GM12892 (cell line): ENCODE results near the gene GIPR.
"Not testable (repeated sequence)": the region's sequence is repeated elsewhere in the genome, so short reads cannot be mapped to it uniquely, and the experiment has no call there.

ENCODE experiments used
- DNase-seq: peaks from one replicate; pipeline ENCODE4 v3.0.0; 2011; ENCODE audit not compliant: insufficient read length
- FAIRE-seq: peaks from 2 replicates; lab custom pipeline; 2011; peaks lifted over from hg19 to GRCh38; lab: Jason Lieb, UNC
- POLR2A ChIP-seq: IDR thresholded peaks from 2 replicates; pipeline ENCODE4 v1.6.1; 2011; ENCODE audit warnings: low read depth, low read length, control low read depth
- POLR2AphosphoS5 ChIP-seq: IDR thresholded peaks from 2 replicates; pipeline ENCODE4 v1.6.1; 2011; ENCODE audit warnings: low read depth, low read length, control low read depth
- TAF1 ChIP-seq: IDR thresholded peaks from 2 replicates; pipeline ENCODE4 v1.6.1; 2011; ENCODE audit warnings: low read depth, mild to moderate bottlenecking, control low read depth, low read length, borderline replicate concordance

The GIPR gene

GRCh38 chr19:45677351-45678230, 9.6 kb downstream of the GIPR start:
- FAIRE-seq (peak; percentile 91), DNase-seq (peak; percentile 86)
- no peak for TF ChIP-seq POLR2A
- no peak for TF ChIP-seq POLR2AphosphoS5
- no peak for TF ChIP-seq TAF1

- FAIRE-seq: peak; percentile 93
- TF ChIP-seq TAF1 (no peak), POLR2A (no peak; the same call in 1 of the 2 replicates), POLR2AphosphoS5 (no peak)
- peak; percentile 85 for DNase-seq
Observed at GRCh38 chr19:45681391-45682015, 13.5 kb downstream of the GIPR start.

DNA sequence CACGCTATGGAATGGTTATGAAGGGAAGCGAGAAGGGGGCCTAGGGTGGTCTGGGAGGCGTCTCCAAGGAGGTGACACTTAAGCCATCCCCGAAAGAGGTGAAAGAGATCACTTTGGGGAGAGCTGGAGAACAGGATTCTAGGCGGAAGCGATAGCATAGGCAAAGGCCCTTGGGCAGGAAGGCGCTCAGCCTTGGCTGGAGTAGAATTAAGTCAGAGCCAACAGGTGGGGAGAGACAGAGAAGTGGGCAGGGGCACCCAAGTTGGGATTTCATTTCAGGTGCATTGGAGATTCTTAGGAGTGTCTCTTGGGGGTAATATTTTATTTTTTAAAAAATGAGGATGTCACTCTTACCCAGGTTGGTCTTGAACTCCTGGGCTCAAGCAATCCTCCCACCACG, 14.1 kb downstream of the GIPR start:
- DNase-seq (no peak), FAIRE-seq (no peak)
- TF ChIP-seq TAF1: no peak
- no peak for TF ChIP-seq POLR2A
- no peak for TF ChIP-seq POLR2AphosphoS5

GRCh38 chr19:45682908-45683307, 14.9 kb downstream of the GIPR start:
- FAIRE-seq (no peak), DNase-seq (no peak)
- TF ChIP-seq POLR2A: no peak
- TF ChIP-seq TAF1: no peak
- TF ChIP-seq POLR2AphosphoS5: no peak

DNA sequence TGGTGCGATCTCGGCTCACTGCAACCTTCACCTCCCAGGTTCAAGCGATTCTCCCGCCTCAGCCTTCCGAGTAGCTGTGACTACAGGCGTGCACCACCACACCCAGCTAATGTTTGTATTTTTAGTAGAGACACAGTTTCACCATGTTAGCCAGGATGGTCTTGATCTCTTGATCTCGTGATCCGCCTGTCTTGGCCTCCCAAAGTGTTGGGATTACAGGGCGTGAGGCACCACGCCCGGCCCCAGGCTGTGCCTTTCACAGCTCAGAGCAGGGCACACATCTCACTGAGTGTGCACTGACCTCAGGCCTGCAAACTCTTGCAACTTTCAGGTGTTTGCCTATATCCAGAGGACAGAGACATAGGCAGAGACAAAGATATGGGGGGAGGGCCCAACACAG, 17.0 kb downstream of the GIPR start:
- not testable (repeated sequence) for FAIRE-seq, DNase-seq

GRCh38 chr19:45687599-45687998, 19.6 kb downstream of the GIPR start:
- TF ChIP-seq POLR2A (peak; percentile 35; the same call in 1 of the 2 replicates), POLR2AphosphoS5 (no peak), TAF1 (no peak)
- DNase-seq (no peak), FAIRE-seq (no peak)

DNA sequence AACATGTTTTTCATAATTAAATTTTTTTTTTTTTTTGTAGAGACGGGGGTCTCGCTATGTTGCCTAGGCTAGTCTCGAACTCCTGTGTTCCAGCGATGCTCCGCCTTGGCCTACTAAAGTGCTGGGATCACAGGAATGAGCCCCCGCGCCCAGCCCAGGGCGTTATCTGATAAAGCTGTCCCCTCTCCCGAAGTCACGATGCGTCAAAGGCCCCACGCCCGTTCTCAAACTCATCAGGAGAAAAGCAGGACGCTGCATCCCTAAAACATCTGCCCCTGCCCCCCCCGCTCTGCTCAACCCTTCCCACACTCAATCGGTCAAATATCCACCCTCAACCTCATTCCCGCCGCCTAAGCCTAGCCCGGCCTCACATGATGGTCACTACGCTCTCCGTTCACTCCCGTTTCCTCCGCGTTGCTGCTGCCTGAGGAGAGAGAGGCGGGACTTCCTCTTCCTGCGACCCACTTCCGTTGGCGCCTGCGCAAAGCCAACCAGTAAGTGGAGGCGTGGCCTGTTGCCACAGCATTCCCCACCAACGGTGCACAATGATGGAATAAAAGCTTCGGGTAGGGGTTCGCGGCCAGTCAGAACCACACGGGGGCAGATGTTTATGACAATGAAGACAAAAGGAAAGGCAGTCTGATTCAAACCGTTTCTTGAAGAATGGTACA, 23.6 kb downstream of the GIPR start, which contains the start of gene SNRPD2:
Gene SNRPD2, minus strand, starts transcription at position 438 of the 671 bp plus-strand sequence. Its CDS starts 65 bp downstream, at position 373.
- DNase-seq: peak; percentile 81
- TF ChIP-seq POLR2A (peak; percentile 99), POLR2AphosphoS5 (peak; percentile 99), TAF1 (peak; percentile 84; the same call in 1 of the 2 replicates)
- FAIRE-seq: no peak

DNA sequence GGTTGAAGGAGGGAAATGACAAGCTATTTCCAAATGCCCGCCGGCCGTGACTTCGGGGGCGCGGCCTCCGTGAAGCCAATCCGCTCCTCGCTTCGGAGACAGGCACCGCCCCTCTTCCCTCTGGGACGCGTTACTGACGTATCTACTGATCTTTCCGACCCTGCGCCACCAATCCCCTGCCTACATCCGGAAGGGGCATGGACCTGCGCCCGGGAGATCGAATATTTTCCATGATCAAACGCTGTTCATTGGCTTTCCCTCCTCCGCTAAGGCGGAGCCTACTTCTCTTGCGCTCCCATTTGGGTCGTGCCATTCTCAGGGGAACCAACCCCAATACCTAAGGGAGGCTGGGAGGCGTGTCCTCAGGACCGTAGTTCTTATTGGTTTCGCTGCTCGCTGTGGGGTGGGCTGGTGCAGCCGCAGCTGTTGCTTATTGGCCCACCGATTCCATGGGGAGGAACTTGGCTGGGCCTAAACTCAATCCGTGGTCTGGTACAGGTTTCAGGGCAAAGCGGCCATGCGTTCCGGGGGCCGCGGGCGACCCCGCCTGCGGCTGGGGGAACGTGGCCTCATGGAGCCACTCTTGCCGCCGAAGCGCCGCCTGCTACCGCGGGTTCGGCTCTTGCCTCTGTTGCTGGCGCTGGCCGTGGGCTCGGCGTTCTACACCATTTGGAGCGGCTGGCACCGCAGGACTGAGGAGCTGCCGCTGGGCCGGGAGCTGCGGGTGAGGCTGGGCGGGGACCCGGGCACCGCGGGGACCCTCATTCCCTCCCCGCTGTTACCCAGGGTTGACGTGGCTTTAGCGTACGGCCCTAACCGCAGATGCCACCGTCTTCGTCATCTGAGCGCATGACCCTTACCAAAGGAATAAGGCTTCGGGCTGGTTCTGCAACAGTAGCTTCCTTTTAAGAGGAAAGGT, 24.4 kb downstream of the GIPR start, which contains the start of gene QPCTL:
Gene QPCTL, plus strand, starts transcription at position 480 of the 919 bp plus-strand sequence. Its CDS starts 38 bp downstream, at position 518.
- DNase-seq (peak; percentile 94), FAIRE-seq (peak; percentile 99)
- 0 out of 2 replicates have a peak, but pooled peaks have one; percentile 31 for TF ChIP-seq TAF1
- TF ChIP-seq POLR2A: peak; percentile 91
- TF ChIP-seq POLR2AphosphoS5: peak; percentile 82

GRCh38 chr19:45693106-45693788, 25.2 kb downstream of the GIPR start:
- DNase-seq: peak; percentile 67
- peak; percentile 44 for FAIRE-seq
- TF ChIP-seq POLR2AphosphoS5: no peak
- no peak for TF ChIP-seq TAF1
- TF ChIP-seq POLR2A: no peak

- TF ChIP-seq POLR2A (no peak), POLR2AphosphoS5 (no peak), TAF1 (no peak)
- no peak for DNase-seq
- FAIRE-seq: no peak
Observed at GRCh38 chr19:45701676-45702075, 33.7 kb downstream of the GIPR start.
